Mesodermal cell (in vitro differentiated cells): Measurements from ENCODE around the gene ANAPC2.

Experiments
- H3K27ac ChIP-seq: 2 replicates; pipeline ENCODE4 v1.7.0; 2013; ENCODE audit warnings: mild to moderate bottlenecking, low read depth, low read length, moderate library complexity; ENCODE audit not compliant: severe bottlenecking
- H3K36me3 ChIP-seq: 2 replicates; pipeline ENCODE4 v1.7.1; 2013; ENCODE audit warnings: mild to moderate bottlenecking, low read length, moderate library complexity; ENCODE audit not compliant: control insufficient read depth, insufficient read depth
- H3K4me1 ChIP-seq: one replicate; pipeline ENCODE4 v1.7.1; 2013; ENCODE audit warnings: mild to moderate bottlenecking, low read length; ENCODE audit not compliant: insufficient read depth, control insufficient read depth, poor library complexity, severe bottlenecking
- H3K4me3 ChIP-seq: 2 replicates; pipeline ENCODE4 v1.7.0; 2013; ENCODE audit warnings: low read length, control low read depth, mild to moderate bottlenecking; ENCODE audit not compliant: insufficient read depth, poor library complexity, severe bottlenecking; ENCODE audit errors: extremely low read depth
- H3K9me3 ChIP-seq: 2 replicates; pipeline ENCODE4 v1.7.1; 2013; ENCODE audit warnings: mild to moderate bottlenecking, low read length, moderate library complexity; ENCODE audit not compliant: control insufficient read depth
- WGBS, 2 experiments: methylation state at CpG; one replicate each; pipeline ENCODE4 v1.1.5; 2013; ENCODE audit warnings: missing lambda C conversion rate in 2 of 2; ENCODE audit not compliant: insufficient coverage in 2 of 2; 5-methylcytosine and 5-hydroxymethylcytosine counted together

Gene ANAPC2

DNA sequence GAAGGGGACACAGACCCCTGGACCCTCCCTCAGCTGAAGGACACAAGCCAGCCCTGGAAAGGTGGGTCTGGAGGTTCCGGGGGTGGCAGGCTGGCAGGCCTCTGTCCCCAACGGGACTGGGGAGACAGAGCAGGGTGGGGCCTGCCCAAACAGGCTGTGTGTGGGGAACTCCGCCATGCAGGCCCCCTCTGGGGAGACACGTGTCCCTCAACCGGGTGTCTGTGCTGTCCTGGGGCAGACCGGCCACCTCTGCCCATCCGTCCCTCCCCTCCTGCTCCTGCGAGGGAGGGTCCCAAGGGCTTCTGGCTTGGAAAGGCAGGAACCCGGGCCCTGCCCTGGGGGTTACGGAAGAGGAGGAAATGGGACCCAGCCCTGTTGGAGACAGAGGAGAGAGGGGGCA is 43.7 kb upstream of the ANAPC2 start:
- peaks cover 9% of the 10 kb centered on the region for H3K4me1 ChIP-seq
- no peaks in the 10 kb centered on the region for H3K36me3 ChIP-seq
- no peak overlapping the region for H3K27ac ChIP-seq
- WGBS, 2 experiments, result 89 to 94% methylated on average over 7 to 9 of the region's 10 CpGs
- no peaks in the 10 kb centered on the region for H3K9me3 ChIP-seq
- H3K4me3 ChIP-seq, result no peak overlapping the region

DNA sequence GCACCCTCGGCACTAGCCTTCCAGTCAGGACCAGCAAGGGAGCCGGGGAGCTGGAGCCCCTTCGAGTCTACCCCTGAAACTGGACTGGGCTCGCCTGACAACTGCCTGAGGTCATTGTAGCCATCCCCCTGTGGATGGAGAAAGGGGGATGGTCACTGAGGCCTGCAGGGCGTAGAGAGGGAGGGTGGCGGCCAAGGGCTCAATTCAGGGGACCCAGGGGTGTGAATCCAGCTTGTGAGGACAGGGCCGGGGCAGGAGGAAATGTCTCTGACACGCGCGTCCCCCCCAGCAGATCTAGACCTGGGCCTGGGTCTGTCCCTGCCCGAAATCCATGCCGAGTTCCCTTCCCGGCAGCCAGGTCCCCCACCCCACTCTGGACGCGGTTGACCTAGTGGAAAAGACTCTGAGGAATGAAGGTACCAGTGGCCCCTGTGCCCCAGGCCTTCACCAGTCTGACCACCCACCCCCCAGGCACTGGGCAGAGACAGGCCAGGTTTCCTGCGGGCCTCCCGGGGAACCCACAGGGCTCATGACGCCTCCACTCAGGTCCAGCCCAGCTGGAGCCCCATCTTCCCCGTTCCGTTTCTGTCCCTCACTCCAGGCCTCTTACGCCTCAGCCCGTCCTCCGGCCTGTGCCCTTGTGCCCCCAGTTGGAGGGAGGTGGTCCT is 43.1 kb upstream of the ANAPC2 start:
- no peaks in the 10 kb centered on the region for H3K36me3 ChIP-seq
- no peak overlapping the region for H3K4me3 ChIP-seq
- H3K9me3 ChIP-seq, result no peaks in the 10 kb centered on the region
- 93% methylated on average over 20 to 21 of the region's 23 CpGs for WGBS, 2 experiments
- peaks cover 4% of the 10 kb centered on the region for H3K4me1 ChIP-seq
- H3K27ac ChIP-seq, result no peak overlapping the region

DNA sequence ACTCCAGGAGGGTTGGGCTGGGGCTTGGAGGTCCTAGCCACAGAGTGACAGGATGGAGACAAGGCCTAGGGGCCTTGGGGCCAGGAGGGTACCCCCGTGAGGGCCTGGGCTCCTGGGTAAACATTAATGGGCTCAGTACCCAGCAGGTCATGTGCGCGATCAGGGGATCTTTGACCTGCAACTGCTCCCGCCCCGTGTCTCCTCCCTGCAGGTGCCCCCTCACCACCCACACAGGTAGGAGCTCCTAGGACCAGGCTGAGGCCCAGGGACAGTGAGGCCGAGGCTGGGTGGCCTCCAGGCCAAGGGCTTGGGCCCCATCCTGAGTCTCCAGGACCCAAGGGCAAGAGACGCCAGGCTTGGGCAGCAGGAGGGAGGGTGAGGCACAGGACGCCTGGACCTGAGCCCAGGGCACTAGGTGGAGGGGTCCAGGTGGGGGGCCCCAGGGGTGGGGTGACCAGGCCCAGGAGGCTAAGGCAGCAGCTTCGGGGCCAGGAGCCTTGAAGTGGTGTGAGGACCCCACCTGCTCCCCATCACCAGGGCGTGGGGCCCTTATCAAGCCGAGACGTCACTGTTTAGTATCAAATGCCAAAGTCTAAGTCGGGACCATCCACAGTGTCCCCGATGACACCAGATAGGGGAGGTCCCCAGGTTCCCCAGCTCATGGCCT is 42.5 kb upstream of the ANAPC2 start, which contains the start of gene SLC34A3:
Gene SLC34A3, plus strand, starts transcription at position 197 of the 667 bp plus-strand sequence. CDS start 802 bp downstream, outside the sequence.
- H3K9me3 ChIP-seq, result no peaks in the 10 kb centered on the region
- WGBS, 2 experiments, result 89 to 92% methylated on average over 10 to 14 of the region's 14 CpGs
- H3K4me3 ChIP-seq, result no peak within 1 kb of the TSS
- H3K4me1 ChIP-seq, result peaks cover 4% of the 10 kb centered on the region
- no peaks in the 10 kb centered on the region for H3K36me3 ChIP-seq
- H3K27ac ChIP-seq, result no peak within 1 kb of the TSS

DNA sequence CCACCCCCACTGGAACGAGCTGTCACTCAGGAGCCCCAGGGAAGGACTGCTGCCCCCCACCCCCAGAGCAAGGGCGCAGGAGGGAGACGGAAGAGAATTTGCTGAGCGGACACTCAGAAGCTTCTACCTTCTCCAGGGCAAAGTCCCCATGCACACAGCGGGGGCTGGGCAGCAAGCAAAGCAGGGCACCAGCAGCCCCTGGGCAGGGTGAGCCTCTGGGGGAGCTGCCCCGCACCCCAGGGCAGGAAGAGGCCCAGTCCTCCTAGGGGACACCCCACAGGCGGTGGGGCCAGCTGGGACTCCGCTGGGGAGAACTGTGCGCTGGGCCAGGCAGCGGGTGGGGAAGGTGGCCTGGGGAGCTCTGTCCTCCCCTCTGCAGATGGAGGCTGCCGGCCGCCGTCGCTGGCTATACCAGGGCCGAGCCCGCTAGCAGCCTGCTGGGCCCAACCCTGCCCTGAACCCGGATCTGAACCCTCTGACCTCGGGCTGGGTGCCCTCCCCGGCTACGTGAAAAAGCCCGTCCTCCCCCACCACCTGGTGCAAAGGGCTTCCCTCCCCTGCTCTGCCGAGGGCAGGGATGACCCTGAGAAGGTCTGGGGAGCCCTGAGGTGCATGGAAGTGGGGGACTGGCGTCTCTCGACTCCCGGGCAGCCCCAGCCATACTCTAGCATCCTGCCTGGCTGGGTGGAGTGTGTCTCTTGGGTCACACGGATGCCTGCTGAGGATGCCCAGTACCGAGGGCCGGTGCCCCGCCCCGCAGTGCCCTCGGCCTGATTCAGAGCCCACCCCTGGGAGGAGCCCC is 41.7 kb upstream of the ANAPC2 start:
- peaks cover 4% of the 10 kb centered on the region for H3K4me1 ChIP-seq
- H3K9me3 ChIP-seq, result no peaks in the 10 kb centered on the region
- H3K27ac ChIP-seq, result no peak overlapping the region
- no peak overlapping the region for H3K4me3 ChIP-seq
- WGBS, 2 experiments, result 82 to 87% methylated on average over 13 to 27 of the region's 31 CpGs
- H3K36me3 ChIP-seq, result no peaks in the 10 kb centered on the region

DNA sequence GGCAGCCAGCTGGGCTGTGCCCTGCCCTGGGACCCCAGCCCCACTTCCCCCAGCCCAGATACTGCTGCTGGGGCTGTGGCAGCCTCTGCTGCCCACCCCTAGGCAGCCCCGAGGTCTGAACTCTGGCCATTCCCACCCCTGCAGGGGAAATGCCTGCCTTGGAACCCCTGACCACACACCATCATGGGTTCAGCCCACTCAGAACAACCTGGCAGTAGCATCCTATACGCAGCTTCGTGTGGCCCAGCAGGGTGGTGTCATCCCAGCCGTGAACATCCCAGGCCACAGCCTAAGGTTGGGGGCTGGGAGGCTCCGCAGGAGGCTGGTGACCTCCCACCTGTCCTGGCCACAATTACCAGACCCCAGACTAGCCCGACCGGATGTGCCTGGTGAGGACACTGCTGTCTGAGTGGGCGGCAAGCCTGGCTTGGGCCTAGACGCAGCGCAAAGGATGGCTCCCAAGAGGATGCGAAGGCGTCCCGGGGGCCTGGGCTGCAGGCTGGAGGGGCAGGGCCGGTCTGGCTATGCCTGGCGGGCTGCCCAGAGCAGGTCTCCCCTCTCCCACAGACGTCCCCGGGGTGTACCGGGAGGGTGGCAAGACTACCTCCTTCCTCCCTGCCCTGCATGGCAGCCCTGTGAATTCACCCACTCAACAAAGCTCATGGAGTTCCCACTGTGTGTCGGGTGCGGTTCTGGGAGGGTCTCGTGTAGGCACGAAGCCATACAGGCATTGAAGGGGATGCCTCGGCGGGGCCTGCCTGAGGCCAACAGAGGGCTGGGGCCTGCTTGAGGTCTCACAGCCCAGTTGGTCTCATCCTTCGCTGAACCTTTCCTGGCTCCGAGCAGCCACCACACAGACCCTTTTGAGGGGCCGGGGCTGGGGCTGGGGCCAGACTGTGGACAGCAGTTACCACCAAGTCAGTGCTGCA is 40.9 kb upstream of the ANAPC2 start:
- H3K27ac ChIP-seq, result no peak overlapping the region
- no peaks in the 10 kb centered on the region for H3K9me3 ChIP-seq
- peaks cover 4% of the 10 kb centered on the region for H3K4me1 ChIP-seq
- WGBS, 2 experiments, result 92 to 93% methylated on average over 25 of the region's 27 CpGs
- no peak overlapping the region for H3K4me3 ChIP-seq
- H3K36me3 ChIP-seq, result no peaks in the 10 kb centered on the region

DNA sequence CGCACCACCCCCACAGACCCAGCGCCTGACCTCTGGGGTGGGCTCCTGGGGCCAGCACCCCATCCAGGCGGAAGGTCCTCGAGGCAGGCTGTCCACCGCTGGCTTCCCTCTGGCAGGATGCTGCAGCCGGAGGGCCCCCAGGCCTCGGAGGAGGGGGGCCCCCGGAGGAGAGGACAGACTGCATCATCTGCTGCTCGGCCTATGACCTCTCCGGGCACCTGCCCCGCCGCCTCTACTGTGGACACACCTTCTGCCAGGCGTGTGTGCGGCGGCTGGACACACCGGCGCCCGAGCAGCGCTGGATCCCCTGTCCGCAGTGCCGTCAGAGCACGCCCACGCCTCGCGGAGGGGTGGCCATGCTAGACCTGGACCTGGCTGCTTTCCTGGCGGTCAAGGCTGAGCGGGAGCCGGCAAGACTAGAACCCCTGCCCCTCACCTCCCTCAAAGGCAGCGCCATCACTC is 40.2 kb upstream of the ANAPC2 start:
- 92 to 93% methylated on average over 24 to 29 of the region's 29 CpGs for WGBS, 2 experiments
- H3K9me3 ChIP-seq, result no peaks in the 10 kb centered on the region
- no peaks in the 10 kb centered on the region for H3K36me3 ChIP-seq
- H3K27ac ChIP-seq, result no peak overlapping the region
- no peak overlapping the region for H3K4me3 ChIP-seq
- H3K4me1 ChIP-seq, result peaks cover 7% of the 10 kb centered on the region

DNA sequence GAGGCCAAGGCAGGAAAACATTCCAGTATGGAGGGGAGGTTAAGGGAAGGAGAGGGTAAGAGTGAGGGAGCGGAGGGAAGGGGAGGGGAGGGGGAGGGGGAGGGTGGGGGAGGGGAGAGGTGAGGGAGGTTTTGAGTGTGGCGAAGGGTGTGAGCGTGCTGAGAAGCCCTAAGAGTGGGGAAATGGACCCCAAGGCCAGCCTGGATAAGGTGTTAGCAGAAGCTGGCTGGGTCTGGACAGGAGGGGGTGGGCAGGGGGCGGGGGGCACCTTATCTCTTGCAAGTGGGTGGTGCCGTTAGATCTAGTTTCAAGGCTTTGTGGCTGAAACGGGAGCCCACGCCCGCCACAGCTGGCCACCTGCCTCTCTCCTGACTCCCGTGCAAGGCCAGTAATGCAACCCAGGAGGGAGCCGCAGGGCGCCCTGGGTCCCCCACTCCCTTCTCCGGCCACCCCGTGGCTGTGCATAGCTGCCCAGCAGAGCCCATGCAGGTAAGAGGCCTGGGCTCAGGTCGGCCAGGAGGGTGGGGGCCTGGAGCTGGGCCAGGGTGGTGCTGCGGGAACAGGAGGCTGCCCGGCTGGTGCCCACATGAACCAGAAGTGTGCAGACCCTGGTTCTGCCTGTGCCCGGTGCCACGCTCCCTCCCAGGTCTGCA is 39.6 kb upstream of the ANAPC2 start:
- Histone ChIP-seq H3K9me3 (no peaks in the 10 kb centered on the region), H3K4me1 (peaks cover 7% of the 10 kb centered on the region), H3K4me3 (no peak overlapping the region), H3K36me3 (no peaks in the 10 kb centered on the region), H3K27ac (no peak overlapping the region)
- WGBS, 2 experiments, result 62 to 67% methylated on average over 10 to 16 of the region's 18 CpGs

DNA sequence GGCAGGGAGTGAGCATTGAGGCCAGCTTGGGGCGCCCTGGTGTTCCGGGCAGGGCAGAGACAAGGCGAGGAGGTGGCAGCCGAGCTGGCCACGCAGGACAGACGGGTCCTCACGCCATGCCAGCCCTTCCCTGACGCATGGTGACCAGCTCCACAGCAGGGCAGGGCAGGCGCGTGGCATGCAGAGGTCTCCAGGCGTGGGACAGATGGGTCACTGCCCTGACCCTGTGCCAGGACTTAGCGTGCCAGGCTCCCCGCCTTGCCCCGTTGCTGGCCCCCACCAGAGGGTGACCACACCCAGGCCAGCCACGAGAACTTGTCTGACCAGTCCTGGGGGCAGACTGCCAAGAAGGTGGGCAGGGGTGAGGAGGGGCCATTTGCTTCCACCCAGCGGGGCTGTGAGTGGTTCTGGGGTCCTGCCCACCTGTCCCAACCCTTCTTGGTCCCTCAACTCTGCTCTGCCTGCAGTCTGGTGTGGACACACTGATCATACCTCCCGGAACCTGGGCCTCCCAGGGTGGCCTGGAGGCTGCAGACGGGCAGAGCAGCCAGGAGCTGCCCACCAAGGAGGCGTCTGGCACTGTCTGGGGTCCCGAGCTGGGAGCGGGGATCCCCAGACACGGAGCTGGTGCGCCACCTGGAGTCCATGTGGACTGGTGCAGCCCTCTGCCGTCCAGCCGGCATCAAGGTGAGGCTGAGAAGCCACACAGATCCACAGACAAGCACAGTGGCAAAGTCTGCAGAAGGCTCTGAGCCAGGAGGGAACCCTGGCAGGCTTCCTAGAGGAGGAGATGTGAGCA is 38.9 kb upstream of the ANAPC2 start, which contains the start of gene RNF224:
Gene RNF224, plus strand, starts transcription at position 449 of the 799 bp plus-strand sequence. CDS start 834 bp downstream, outside the sequence.
- H3K4me1 ChIP-seq, result peaks cover 7% of the 10 kb centered on the region
- no peak within 1 kb of the TSS for H3K27ac ChIP-seq
- no peak within 1 kb of the TSS for H3K4me3 ChIP-seq
- H3K9me3 ChIP-seq, result no peaks in the 10 kb centered on the region
- WGBS, 2 experiments, result 57 to 67% methylated on average over 22 to 24 of the region's 25 CpGs
- no peaks in the 10 kb centered on the region for H3K36me3 ChIP-seq

DNA sequence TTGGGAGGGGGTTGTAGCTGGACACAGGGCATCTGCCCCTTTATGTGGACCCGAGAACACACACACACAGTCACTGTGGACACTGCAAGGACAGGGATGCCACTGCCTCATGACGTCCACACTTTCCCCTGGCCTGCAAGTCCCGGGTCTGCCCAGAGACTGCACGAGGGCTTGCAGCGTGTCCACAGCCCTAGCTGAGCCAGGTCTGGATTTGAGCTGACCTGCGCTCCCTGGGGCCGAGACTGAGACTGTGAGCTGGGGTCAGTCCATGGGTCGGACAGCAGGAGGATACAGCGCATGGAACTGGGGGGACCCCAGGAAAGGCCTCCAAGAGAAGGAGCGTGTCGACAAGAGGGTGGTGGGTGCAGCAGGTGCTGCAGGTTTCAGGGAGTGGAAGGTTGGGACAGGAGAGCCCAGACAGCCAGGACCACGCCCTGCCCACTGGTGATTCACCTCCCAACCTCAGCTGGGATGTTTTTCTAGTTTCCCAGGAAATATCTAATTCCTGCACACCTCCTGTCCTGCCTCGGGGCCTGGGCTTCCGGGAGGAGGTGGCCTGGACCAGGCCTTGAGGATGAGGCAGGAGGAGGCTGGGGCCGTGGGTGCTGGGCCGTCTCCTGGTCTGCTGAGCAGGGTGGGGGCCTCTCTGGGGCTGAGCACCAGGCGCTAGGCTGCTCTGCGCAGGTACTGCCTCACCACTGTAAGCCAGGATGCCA is 38.1 kb upstream of the ANAPC2 start:
- WGBS, 2 experiments, result 90 to 91% methylated on average over 16 to 17 of the region's 18 CpGs
- H3K9me3 ChIP-seq, result no peaks in the 10 kb centered on the region
- H3K27ac ChIP-seq, result no peak overlapping the region
- no peak overlapping the region for H3K4me3 ChIP-seq
- H3K4me1 ChIP-seq, result peaks cover 7% of the 10 kb centered on the region
- no peaks in the 10 kb centered on the region for H3K36me3 ChIP-seq
